GM12878 (cell line): Measurements from ENCODE around the gene EOLA1.
"Not testable (repeated sequence)": the region's sequence is repeated elsewhere in the genome, so short reads cannot be mapped to it uniquely, and the experiment has no call there.

ENCODE experiments used
- EGR1 ChIP-seq, 2 experiments: IDR thresholded peaks; 1 replicate in 1 of 2; 2 replicates in 1 of 2; pipeline ENCODE4 v1.6.1; 2011 to 2012; ENCODE audit warnings: low read depth in 2 of 2, low read length in 2 of 2, borderline replicate concordance in 1 of 2, mild to moderate bottlenecking in 1 of 2, moderate library complexity in 1 of 2
- EP300 ChIP-seq, 2 experiments: fragments of 150-350 bp in 1 of 2; IDR thresholded peaks; 2 replicates each; pipeline ENCODE4 v1.6.1; 2011 to 2012; ENCODE audit warnings: low read depth in 2 of 2, low read length in 2 of 2, borderline replicate concordance in 1 of 2, improper control_type of control experiment in 1 of 2, inconsistent platforms in 1 of 2; ENCODE audit not compliant: control insufficient read depth in 1 of 2
- HCFC1 ChIP-seq: fragments of 150-350 bp; IDR thresholded peaks from 2 replicates; pipeline ENCODE4 v1.6.1; 2014; ENCODE audit warnings: low read length
- NBN ChIP-seq: fragments of 450-650 bp; IDR thresholded peaks from 2 replicates; pipeline ENCODE4 v1.6.1; 2016
- NR2C2 ChIP-seq: IDR thresholded peaks from 2 replicates; pipeline ENCODE4 v1.6.1; 2011; ENCODE audit warnings: borderline replicate concordance, low read depth; ENCODE audit not compliant: control insufficient read depth, insufficient read length
- RFX5 ChIP-seq: IDR thresholded peaks from 2 replicates; pipeline ENCODE4 v1.6.1; 2011; ENCODE audit warnings: low read depth, low read length, improper control_type of control experiment
- SREBF2 ChIP-seq: IDR thresholded peaks from 2 replicates; pipeline ENCODE4 v1.6.1; 2012; ENCODE audit warnings: mild to moderate bottlenecking, low read length
- TF ChIP-seq, protein P1 (sequence below), 3 experiments: IDR thresholded peaks in 2 of 3; conservative IDR thresholded peaks in 1 of 3; 2 replicates each; pipeline ENCODE4 v1.5.1; 2011; ENCODE audit warnings: low read depth in 3 of 3, low read length in 3 of 3, mild to moderate bottlenecking in 3 of 3, control low read depth in 2 of 3, moderate library complexity in 2 of 3, inconsistent platforms in 1 of 3, mixed read lengths in 1 of 3; ENCODE audit not compliant: control insufficient read depth in 2 of 3, insufficient read depth in 1 of 3; ENCODE audit errors: extremely low read depth in 1 of 3
- TF ChIP-seq, protein P2 (sequence below): IDR thresholded peaks from 2 replicates; pipeline ENCODE4 v1.6.1; 2012; ENCODE audit warnings: low read length, inconsistent platforms
- TF ChIP-seq, protein P3 (sequence below): fragments of 450-650 bp; IDR thresholded peaks from 2 replicates; pipeline ENCODE4 v1.6.1; 2017; ENCODE audit warnings: mild to moderate bottlenecking

DNA sequence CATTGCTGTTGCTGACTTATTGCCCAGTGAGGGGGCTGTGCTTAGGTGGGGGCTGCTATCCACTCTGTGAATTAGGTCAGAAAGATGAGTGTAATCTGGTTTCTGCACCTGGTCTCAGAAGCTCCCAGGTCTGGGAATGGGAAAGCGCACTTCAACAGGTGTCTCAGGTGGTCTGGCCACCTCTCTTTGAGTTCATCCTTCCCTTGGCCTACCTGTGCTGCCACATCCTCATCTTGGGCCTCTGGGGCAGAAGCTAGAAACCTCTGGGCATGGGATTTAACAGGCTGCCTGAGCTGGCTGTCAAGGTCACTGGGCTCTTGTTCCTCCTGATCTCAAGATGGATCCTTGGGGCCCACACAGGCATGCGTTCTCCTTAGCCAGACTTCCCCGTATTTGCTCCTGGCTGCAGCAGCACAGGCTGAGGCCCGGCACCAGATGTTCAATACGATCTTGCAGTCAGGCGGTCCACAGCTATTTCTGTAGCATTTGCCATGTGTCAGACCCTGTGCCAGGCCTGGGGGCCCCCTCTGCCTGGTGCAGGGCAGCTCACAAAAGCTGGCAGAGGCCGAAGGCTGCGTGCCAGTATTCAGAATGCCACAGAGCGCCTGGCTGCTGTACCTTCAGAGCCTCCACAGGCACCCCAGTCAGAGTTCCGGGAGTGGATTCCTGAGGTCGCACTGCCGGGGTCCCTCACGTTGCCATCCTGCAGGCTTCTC lies 14.3 kb upstream of the EOLA1 start:
- TF ChIP-seq EGR1 (IDR thresholded peaks at IDR 0.05; ENCODE audit: borderline replicate concordance in 1 of 2, low read depth in 2 of 2, low read length in 2 of 2); RFX5; NR2C2; NBN; EP300 (IDR thresholded peaks at IDR 0.05; ENCODE audit: borderline replicate concordance in 1 of 2, control insufficient read depth in 1 of 2, low read depth in 2 of 2, low read length in 2 of 2); SREBF2; HCFC1: not testable (repeated sequence)
- TF ChIP-seq, protein P1, sequence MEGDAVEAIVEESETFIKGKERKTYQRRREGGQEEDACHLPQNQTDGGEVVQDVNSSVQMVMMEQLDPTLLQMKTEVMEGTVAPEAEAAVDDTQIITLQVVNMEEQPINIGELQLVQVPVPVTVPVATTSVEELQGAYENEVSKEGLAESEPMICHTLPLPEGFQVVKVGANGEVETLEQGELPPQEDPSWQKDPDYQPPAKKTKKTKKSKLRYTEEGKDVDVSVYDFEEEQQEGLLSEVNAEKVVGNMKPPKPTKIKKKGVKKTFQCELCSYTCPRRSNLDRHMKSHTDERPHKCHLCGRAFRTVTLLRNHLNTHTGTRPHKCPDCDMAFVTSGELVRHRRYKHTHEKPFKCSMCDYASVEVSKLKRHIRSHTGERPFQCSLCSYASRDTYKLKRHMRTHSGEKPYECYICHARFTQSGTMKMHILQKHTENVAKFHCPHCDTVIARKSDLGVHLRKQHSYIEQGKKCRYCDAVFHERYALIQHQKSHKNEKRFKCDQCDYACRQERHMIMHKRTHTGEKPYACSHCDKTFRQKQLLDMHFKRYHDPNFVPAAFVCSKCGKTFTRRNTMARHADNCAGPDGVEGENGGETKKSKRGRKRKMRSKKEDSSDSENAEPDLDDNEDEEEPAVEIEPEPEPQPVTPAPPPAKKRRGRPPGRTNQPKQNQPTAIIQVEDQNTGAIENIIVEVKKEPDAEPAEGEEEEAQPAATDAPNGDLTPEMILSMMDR (IDR thresholded peaks at IDR 0.05 in 2 of 3, conservative IDR thresholded peaks at IDR 0.05 in 1 of 3; ENCODE audit: control insufficient read depth in 2 of 3, extremely low read depth in 1 of 3, insufficient read depth in 1 of 3, low read depth in 3 of 3, low read length in 3 of 3): not testable (repeated sequence)
- TF ChIP-seq, protein P2, sequence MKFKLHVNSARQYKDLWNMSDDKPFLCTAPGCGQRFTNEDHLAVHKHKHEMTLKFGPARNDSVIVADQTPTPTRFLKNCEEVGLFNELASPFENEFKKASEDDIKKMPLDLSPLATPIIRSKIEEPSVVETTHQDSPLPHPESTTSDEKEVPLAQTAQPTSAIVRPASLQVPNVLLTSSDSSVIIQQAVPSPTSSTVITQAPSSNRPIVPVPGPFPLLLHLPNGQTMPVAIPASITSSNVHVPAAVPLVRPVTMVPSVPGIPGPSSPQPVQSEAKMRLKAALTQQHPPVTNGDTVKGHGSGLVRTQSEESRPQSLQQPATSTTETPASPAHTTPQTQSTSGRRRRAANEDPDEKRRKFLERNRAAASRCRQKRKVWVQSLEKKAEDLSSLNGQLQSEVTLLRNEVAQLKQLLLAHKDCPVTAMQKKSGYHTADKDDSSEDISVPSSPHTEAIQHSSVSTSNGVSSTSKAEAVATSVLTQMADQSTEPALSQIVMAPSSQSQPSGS: not testable (repeated sequence)
- TF ChIP-seq, protein P3, sequence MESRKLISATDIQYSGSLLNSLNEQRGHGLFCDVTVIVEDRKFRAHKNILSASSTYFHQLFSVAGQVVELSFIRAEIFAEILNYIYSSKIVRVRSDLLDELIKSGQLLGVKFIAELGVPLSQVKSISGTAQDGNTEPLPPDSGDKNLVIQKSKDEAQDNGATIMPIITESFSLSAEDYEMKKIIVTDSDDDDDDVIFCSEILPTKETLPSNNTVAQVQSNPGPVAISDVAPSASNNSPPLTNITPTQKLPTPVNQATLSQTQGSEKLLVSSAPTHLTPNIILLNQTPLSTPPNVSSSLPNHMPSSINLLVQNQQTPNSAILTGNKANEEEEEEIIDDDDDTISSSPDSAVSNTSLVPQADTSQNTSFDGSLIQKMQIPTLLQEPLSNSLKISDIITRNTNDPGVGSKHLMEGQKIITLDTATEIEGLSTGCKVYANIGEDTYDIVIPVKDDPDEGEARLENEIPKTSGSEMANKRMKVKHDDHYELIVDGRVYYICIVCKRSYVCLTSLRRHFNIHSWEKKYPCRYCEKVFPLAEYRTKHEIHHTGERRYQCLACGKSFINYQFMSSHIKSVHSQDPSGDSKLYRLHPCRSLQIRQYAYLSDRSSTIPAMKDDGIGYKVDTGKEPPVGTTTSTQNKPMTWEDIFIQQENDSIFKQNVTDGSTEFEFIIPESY: not testable (repeated sequence)
